Measurements from ENCODE around the gene DGLUCY. TPM values are rescaled to one million over a fixed set of nuclear protein-coding genes. Genes with fewer than 3 reads are reported as not detected.

Gene DGLUCY
- polyA plus RNA-seq, 3 donors = 54.9 to 88.4 (median 66.0) TPM

DNA sequence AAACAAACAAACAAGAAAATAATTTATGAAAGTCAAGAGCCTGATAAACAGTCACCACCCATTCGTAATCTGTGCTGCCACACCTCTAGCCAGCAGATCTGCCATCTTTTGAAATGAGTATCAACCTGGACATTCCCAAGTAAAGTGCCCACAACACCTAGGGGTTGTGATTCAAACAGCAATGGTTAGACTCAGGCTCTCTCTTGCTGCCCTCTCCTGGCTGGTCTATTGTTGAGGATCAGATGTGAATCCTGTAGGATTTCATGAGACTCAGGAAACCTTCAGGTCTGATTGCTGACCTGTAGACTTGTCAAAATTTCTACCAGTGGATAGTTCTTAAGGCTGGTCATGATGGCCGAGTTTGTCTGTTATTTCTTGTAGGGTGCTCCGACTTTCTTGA lies 26.8 kb downstream of the DGLUCY start:
- TF ChIP-seq, protein P1, sequence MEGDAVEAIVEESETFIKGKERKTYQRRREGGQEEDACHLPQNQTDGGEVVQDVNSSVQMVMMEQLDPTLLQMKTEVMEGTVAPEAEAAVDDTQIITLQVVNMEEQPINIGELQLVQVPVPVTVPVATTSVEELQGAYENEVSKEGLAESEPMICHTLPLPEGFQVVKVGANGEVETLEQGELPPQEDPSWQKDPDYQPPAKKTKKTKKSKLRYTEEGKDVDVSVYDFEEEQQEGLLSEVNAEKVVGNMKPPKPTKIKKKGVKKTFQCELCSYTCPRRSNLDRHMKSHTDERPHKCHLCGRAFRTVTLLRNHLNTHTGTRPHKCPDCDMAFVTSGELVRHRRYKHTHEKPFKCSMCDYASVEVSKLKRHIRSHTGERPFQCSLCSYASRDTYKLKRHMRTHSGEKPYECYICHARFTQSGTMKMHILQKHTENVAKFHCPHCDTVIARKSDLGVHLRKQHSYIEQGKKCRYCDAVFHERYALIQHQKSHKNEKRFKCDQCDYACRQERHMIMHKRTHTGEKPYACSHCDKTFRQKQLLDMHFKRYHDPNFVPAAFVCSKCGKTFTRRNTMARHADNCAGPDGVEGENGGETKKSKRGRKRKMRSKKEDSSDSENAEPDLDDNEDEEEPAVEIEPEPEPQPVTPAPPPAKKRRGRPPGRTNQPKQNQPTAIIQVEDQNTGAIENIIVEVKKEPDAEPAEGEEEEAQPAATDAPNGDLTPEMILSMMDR (IDR thresholded peaks at IDR 0.05) = no peak
- H3K4me3 Mint-ChIP-seq = no peak overlapping the region
- peaks cover 29% of the 10 kb centered on the region for H3K4me1 Mint-ChIP-seq
- no peak overlapping the region for H3K4me2 ChIP-seq (replicated peaks; ENCODE audit: extremely low read depth, low read length, poor library complexity, severe bottlenecking)
- peaks cover 24 to 53% of the 10 kb centered on the region in 2 donors for H3K36me3 ChIP-seq (replicated peaks in 1 of 2; ENCODE audit: control insufficient read depth in 1 of 2, insufficient read depth in 2 of 2, low read length in 2 of 2)
- intact Hi-C loops (cut with micrococcal nuclease) = no loop called here
- no peaks in the 10 kb centered on the region for H3K27me3 Mint-ChIP-seq (ENCODE audit: low read depth in 3 of 3)
- H3K4me1 ChIP-seq (ENCODE audit: control insufficient read depth in 1 of 2, insufficient read depth in 2 of 2, low read length in 2 of 2) = peaks cover 10 to 14% of the 10 kb centered on the region in 2 donors
- peaks cover 57% of the 10 kb centered on the region for H4K20me1 ChIP-seq (ENCODE audit: insufficient read depth, low read length)
- no CpG with 5 or more reads among the region's 3 CpGs for WGBS (ENCODE audit: insufficient coverage)
- H3K9me3 ChIP-seq (replicated peaks in 1 of 2; ENCODE audit: control insufficient read depth in 1 of 2, insufficient read depth in 1 of 2, low read length in 2 of 2) = no peaks in the 10 kb centered on the region
- H3K27me3 ChIP-seq (ENCODE audit: control insufficient read depth in 2 of 2, insufficient read depth in 2 of 2, low read length in 2 of 2) = no peaks in the 10 kb centered on the region
- H3K9ac ChIP-seq (ENCODE audit: insufficient read depth, low read length, poor library complexity, severe bottlenecking) = no peak overlapping the region
- no peak for DNase-seq
- H2AFZ ChIP-seq (ENCODE audit: insufficient read depth, low read depth, low read length, poor library complexity, severe bottlenecking) = no peak overlapping the region
- H3K27ac Mint-ChIP-seq = peak overlapping the region in 2 of 7 donors; percentile 33 to 81
- H3K79me2 ChIP-seq (ENCODE audit: insufficient read depth, low read length) = peaks cover 17% of the 10 kb centered on the region
- no peak overlapping the region for H3K4me3 ChIP-seq (replicated peaks in 1 of 3; ENCODE audit: low read depth in 2 of 3, low read length in 3 of 3)
- H3K27ac ChIP-seq (ENCODE audit: low read depth in 1 of 2, low read length in 2 of 2) = peak overlapping the region in 1 of 2 donors; percentile 14
- no peaks in the 10 kb centered on the region for H3K9me3 Mint-ChIP-seq
- peaks cover 41 to 68% of the 10 kb centered on the region in 2 donors for H3K36me3 Mint-ChIP-seq

DNA sequence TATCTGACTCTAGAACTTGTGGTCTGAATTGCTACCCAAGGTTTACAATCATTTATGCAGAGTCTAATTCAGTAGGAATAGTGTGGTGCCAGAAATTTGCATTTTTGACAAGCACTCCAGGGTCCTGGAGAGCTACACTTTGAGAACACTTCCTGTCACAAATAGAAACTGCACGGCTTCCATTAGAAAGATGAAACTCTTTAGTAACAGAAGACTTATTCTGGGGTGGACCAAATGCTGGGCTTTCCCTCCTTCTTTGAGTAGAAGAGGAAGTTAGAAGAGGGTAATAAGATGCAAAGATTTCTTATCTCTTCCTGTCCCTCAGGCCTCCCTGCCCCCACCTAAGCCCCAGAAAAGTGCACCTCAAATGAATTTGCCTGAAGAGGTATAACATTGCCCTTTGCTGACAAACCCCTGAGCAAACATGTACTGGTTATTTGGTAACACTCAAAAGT lies 28.4 kb downstream of the DGLUCY start:
- Histone ChIP-seq H3K79me2 (ENCODE audit: insufficient read depth, low read length) (peaks cover 6% of the 10 kb centered on the region), H4K20me1 (ENCODE audit: insufficient read depth, low read length) (peaks cover 53% of the 10 kb centered on the region), H3K36me3 (replicated peaks in 1 of 2; ENCODE audit: control insufficient read depth in 1 of 2, insufficient read depth in 2 of 2, low read length in 2 of 2) (peaks cover 40 to 60% of the 10 kb centered on the region in 2 donors), H3K9ac (ENCODE audit: insufficient read depth, low read length, poor library complexity, severe bottlenecking) (peak overlapping the region; percentile 18), H3K9me3 (replicated peaks in 1 of 2; ENCODE audit: control insufficient read depth in 1 of 2, insufficient read depth in 1 of 2, low read length in 2 of 2) (no peaks in the 10 kb centered on the region), H2AFZ (ENCODE audit: insufficient read depth, low read depth, low read length, poor library complexity, severe bottlenecking) (no peak overlapping the region), H3K27ac (ENCODE audit: low read depth in 1 of 2, low read length in 2 of 2) (peak overlapping the region; percentile 39 to 78), H3K4me1 (ENCODE audit: control insufficient read depth in 1 of 2, insufficient read depth in 2 of 2, low read length in 2 of 2) (peaks cover 10 to 14% of the 10 kb centered on the region in 2 donors), H3K4me3 (replicated peaks in 1 of 3; ENCODE audit: low read depth in 2 of 3, low read length in 3 of 3) (peak overlapping the region in 1 of 3 experiments; percentile 33), H3K27me3 (ENCODE audit: control insufficient read depth in 2 of 2, insufficient read depth in 2 of 2, low read length in 2 of 2) (no peaks in the 10 kb centered on the region), H3K4me2 (replicated peaks; ENCODE audit: extremely low read depth, low read length, poor library complexity, severe bottlenecking) (peak overlapping the region; percentile 35)
- Mint-ChIP-seq H3K36me3 (peaks cover 51 to 79% of the 10 kb centered on the region in 2 donors), H3K4me3 (peak overlapping the region; percentile 30 to 52), H3K27ac (peak overlapping the region; percentile 59 to 89 (median 85)), H3K9me3 (no peaks in the 10 kb centered on the region), H3K27me3 (ENCODE audit: low read depth in 3 of 3) (no peaks in the 10 kb centered on the region), H3K4me1 (peaks cover 29% of the 10 kb centered on the region)
- WGBS (ENCODE audit: insufficient coverage) = no CpG with 5 or more reads among the region's 1 CpG
- DNase-seq = peak in 2 of 3 donors; percentile 29 to 37
- intact Hi-C loops (cut with micrococcal nuclease) = no loop called here
- TF ChIP-seq, protein P1 (IDR thresholded peaks at IDR 0.05) = no peak
